Transverse colon (tissue), 4 donors: Measurements from ENCODE around the gene GPR153. TPM values are rescaled to one million over a fixed set of nuclear protein-coding genes. Genes with fewer than 3 reads are reported as not detected.

Source experiments
- DNase-seq: peaks from one replicate; pipeline ENCODE4 v3.0.0-alpha.2; 2019
- H3K27ac ChIP-seq, 4 donors: fragments of 200-600 bp; sonication (generic); 2 replicates each; pipeline ENCODE4 v1.5.1; 2016 to 2018; ENCODE audit warnings: inconsistent platforms in 4 of 4
- H3K27me3 ChIP-seq: fragments of 200-600 bp; sonication (generic); 2 replicates; pipeline ENCODE4 v1.5.1; 2017; ENCODE audit warnings: inconsistent platforms
- H3K36me3 ChIP-seq, 4 donors: fragments of 200-600 bp; sonication (generic); 2 replicates each; pipeline ENCODE4 v1.5.1; 2017 to 2019; ENCODE audit warnings: inconsistent platforms in 4 of 4
- H3K4me1 ChIP-seq, 4 donors: fragments of 200-600 bp; sonication (generic); 2 replicates each; pipeline ENCODE4 v1.5.1; 2017 to 2020; ENCODE audit warnings: inconsistent platforms in 4 of 4
- H3K4me3 ChIP-seq, 4 donors: fragments of 200-600 bp; sonication (generic); 1 replicate in 1 of 4; 2 replicates in 3 of 4; pipeline versions ENCODE4 v1.5.1 to v1.6.1; 2017 to 2019; ENCODE audit warnings: inconsistent platforms in 4 of 4
- H3K9me3 ChIP-seq, 2 donors: fragments of 200-600 bp; sonication (generic); 2 replicates each; pipeline ENCODE4 v1.5.1; 2017 to 2019; ENCODE audit warnings: inconsistent platforms in 2 of 2
- CTCF ChIP-seq, 5 experiments: fragments of 200-600 bp in 3 of 5; fragments of 450-650 bp in 2 of 5; sonication (generic) in 3 of 5; IDR thresholded peaks; 1 replicate in 2 of 5; 2 replicates in 3 of 5; pipeline ENCODE4 v1.5.1; 2016 to 2017; ENCODE audit warnings: antibody characterized with exemption in 5 of 5, inconsistent platforms in 3 of 5, mild to moderate bottlenecking in 2 of 5, moderate library complexity in 1 of 5
- EP300 ChIP-seq: sonication (generic); formaldehyde crosslinking; IDR thresholded peaks from one replicate; pipeline ENCODE4 v1.6.1; 2017; ENCODE audit warnings: antibody characterized with exemption, low read depth
- POLR2A ChIP-seq: fragments of 450-650 bp; IDR thresholded peaks from one replicate; pipeline ENCODE4 v1.6.1; 2016; ENCODE audit warnings: antibody characterized with exemption, mild to moderate bottlenecking, moderate library complexity
- POLR2AphosphoS5 ChIP-seq, 3 donors: sonication (generic); formaldehyde crosslinking; IDR thresholded peaks; one replicate each; pipeline ENCODE4 v1.6.1; 2016; ENCODE audit warnings: antibody characterized with exemption in 3 of 3
- WGBS, 2 donors: methylation state at CpG; one replicate each; pipeline ENCODE4 v1.1.5; 2018; ENCODE audit warnings: low coverage in 1 of 2; 5-methylcytosine and 5-hydroxymethylcytosine counted together
- in situ Hi-C, 4 donors: fragments of 200-750 bp; cut with MboI; loops; one replicate each; pipeline versions ENCODE4 v1.15.0 to v1.15.1; 2017; ENCODE audit warnings: low sequenced_read_pairs in 3 of 4, low pct_ligation_motif_present in 1 of 4, low pct_unique_long_range_greater_than_20kb in 1 of 4
- intact Hi-C: fragments of 100-400 bp; cut with DNase I; formaldehyde crosslinking; loops from one replicate; pipeline ENCODE4 v1.15.1; 2023; ENCODE audit warnings: low total_unique reads
- total RNA-seq, 4 donors: library from RNA; depleted of rRNA; stranded (reverse); fragments of >200 nt; gene quantifications; one replicate each; pipeline ENCODE4 v1.1.0, GENCODE V29; 2016

GPR153 gene
- total RNA-seq, 4 donors from 2014 or later, result 15.6 to 38.2 (median 27.8) TPM

- intact Hi-C loops (loop anchor here (5.0 kb wide), 2 partner anchors 92 to 157 kb away; no protein-coding TSS in a partner anchor), in situ Hi-C loops (loop anchor here (5.0 to 25.0 kb wide), 4 partner anchors 92 to 162 kb away; partner anchors contain the start of genes ESPN (in 1 of the 4) and HES2 (in 1 of the 4))
- no peak for TF ChIP-seq EP300
- no peak for TF ChIP-seq POLR2A
- no peak for TF ChIP-seq POLR2AphosphoS5 (IDR thresholded peaks at IDR 0.05)
- TF ChIP-seq CTCF (IDR thresholded peaks at IDR 0.05), result no peak
- Histone ChIP-seq H3K4me3 (no peak overlapping the region), H3K36me3 (no peaks in the 10 kb centered on the region), H3K27me3 (peaks cover 77% of the 10 kb centered on the region), H3K9me3 (no peaks in the 10 kb centered on the region), H3K4me1 (peaks cover 14 to 34% (median 31%) of the 10 kb centered on the region in 4 donors), H3K27ac (no peak overlapping the region)
- DNase-seq, result no peak
- WGBS, 2 donors, result 42% methylated on average over 19 of the region's 71 CpGs; no CpG with 5 or more reads in 1 of the 2 donors
Observed at GRCh38 chr1:6249739-6250689, 10.9 kb downstream of the GPR153 start.

GRCh38 chr1:6248932-6249738 lies 11.8 kb downstream of the GPR153 start:
- Histone ChIP-seq H3K36me3 (no peaks in the 10 kb centered on the region), H3K4me1 (peaks cover 14 to 35% (median 31%) of the 10 kb centered on the region in 4 donors), H3K4me3 (peak overlapping the region in 2 of 4 donors; percentile 18 to 28), H3K27ac (no peak overlapping the region), H3K27me3 (peaks cover 85% of the 10 kb centered on the region), H3K9me3 (no peaks in the 10 kb centered on the region)
- in situ Hi-C loops, result loop anchor here in 3 of 4 donors (5.0 to 25.0 kb wide), 3 partner anchors 93 to 163 kb away; partner anchors contain the start of genes ESPN (in 1 of the 3) and HES2 (in 1 of the 3)
- 6% methylated on average over 40 of the region's 96 CpGs; no CpG with 5 or more reads in 1 of the 2 donors for WGBS, 2 donors
- intact Hi-C loops, result loop anchor here (5.0 kb wide), 2 partner anchors 93 to 158 kb away; no protein-coding TSS in a partner anchor
- DNase-seq, result no peak
- TF ChIP-seq EP300 (no peak), POLR2A (peak; percentile 11), CTCF (IDR thresholded peaks at IDR 0.05) (no peak), POLR2AphosphoS5 (IDR thresholded peaks at IDR 0.05) (peak in 2 of 3 donors; percentile 7 to 20)

GRCh38 chr1:6248161-6248776 lies 12.6 kb downstream of the GPR153 start:
- Histone ChIP-seq H3K9me3 (no peaks in the 10 kb centered on the region), H3K36me3 (no peaks in the 10 kb centered on the region), H3K27me3 (peaks cover 93% of the 10 kb centered on the region), H3K27ac (no peak overlapping the region), H3K4me1 (peaks cover 14 to 35% (median 31%) of the 10 kb centered on the region in 4 donors), H3K4me3 (no peak overlapping the region)
- TF ChIP-seq EP300 (no peak), POLR2AphosphoS5 (IDR thresholded peaks at IDR 0.05) (no peak), CTCF (IDR thresholded peaks at IDR 0.05) (no peak), POLR2A (no peak)
- 79% methylated on average over 14 of the region's 14 CpGs; no CpG with 5 or more reads in 1 of the 2 donors for WGBS, 2 donors
- DNase-seq, result no peak
- intact Hi-C loops (loop anchor here (5.0 kb wide), 2 partner anchors 94 to 159 kb away; no protein-coding TSS in a partner anchor), in situ Hi-C loops (loop anchor here in 3 of 4 donors (5.0 to 25.0 kb wide), 3 partner anchors 94 to 164 kb away; partner anchors contain the start of genes ESPN (in 1 of the 3) and HES2 (in 1 of the 3))
